Thyroid gland (tissue), 4 donors: ENCODE measurements around the gene YPEL3. TPM values are rescaled to one million over a fixed set of nuclear protein-coding genes. Genes with fewer than 3 reads are reported as not detected.

Source experiments
- DNase-seq, 2 donors: peaks; one replicate each; pipeline ENCODE4 v3.0.0-alpha.2; 2019
- H3K27ac ChIP-seq, 3 donors: fragments of 200-600 bp; sonication (generic); 1 replicate in 2 of 3; 2 replicates in 1 of 3; pipeline ENCODE4 v1.5.1; 2016 to 2019; ENCODE audit warnings: mild to moderate bottlenecking in 1 of 3, moderate library complexity in 1 of 3
- H3K27me3 ChIP-seq: fragments of 200-600 bp; sonication (generic); one replicate; pipeline ENCODE4 v1.5.1; 2019
- H3K36me3 ChIP-seq, 2 donors: fragments of 200-600 bp; sonication (generic); one replicate each; pipeline ENCODE4 v1.5.1; 2016 to 2019
- H3K4me1 ChIP-seq, 2 donors: fragments of 200-600 bp; sonication (generic); one replicate each; pipeline ENCODE4 v1.5.1; 2017 to 2019
- H3K4me3 ChIP-seq, 3 donors: fragments of 200-600 bp; sonication (generic); replicated peaks in 1 of 3; 1 replicate in 2 of 3; 2 replicates in 1 of 3; pipeline ENCODE4 v1.5.1; 2016; ENCODE audit warnings: mild to moderate bottlenecking in 1 of 3
- H3K9me3 ChIP-seq: fragments of 200-600 bp; sonication (generic); one replicate; pipeline ENCODE4 v1.5.1; 2017
- CTCF ChIP-seq, 6 experiments: fragments of 200-600 bp in 3 of 6; fragments of 450-650 bp in 3 of 6; sonication (generic) in 3 of 6; IDR thresholded peaks; one replicate each; pipeline ENCODE4 v1.5.1; 2016 to 2019; ENCODE audit warnings: antibody characterized with exemption in 6 of 6, mild to moderate bottlenecking in 2 of 6, inconsistent platforms in 1 of 6, moderate library complexity in 1 of 6
- POLR2A ChIP-seq, 2 donors: fragments of 450-650 bp; IDR thresholded peaks; one replicate each; pipeline ENCODE4 v1.6.1; 2017; ENCODE audit warnings: antibody characterized with exemption in 2 of 2, mild to moderate bottlenecking in 2 of 2, moderate library complexity in 1 of 2
- WGBS, 2 donors: methylation state at CpG; one replicate each; pipeline ENCODE4 v1.1.5; 2017; 5-methylcytosine and 5-hydroxymethylcytosine counted together
- intact Hi-C: fragments of 100-400 bp; cut with DNase I; formaldehyde crosslinking; loops from one replicate; pipeline ENCODE4 v1.15.1; 2023
- total RNA-seq, 4 donors: library from RNA; depleted of rRNA; stranded (reverse); fragments of >200 nt; gene quantifications; one replicate each; pipeline ENCODE4 v1.2.3, GENCODE V29; 2016

YPEL3 gene, protein sequence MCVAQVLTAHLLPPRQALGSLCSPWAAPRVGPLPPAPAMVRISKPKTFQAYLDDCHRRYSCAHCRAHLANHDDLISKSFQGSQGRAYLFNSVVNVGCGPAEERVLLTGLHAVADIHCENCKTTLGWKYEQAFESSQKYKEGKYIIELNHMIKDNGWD
- 100 to 1,000 TPM in 1 of 4 donors, 10 to 100 TPM in 3; 32.4 to 372 (median 68.0) TPM for total RNA-seq

- no peaks in the 10 kb centered on the region for H3K9me3 ChIP-seq
- H3K4me3 ChIP-seq, result peak within 1 kb of the TSS; percentile 8 to 78 (median 48)
- intact Hi-C loops, result loop anchor here (2.0 kb wide), 1 partner anchor 25 kb away; no protein-coding TSS in a partner anchor
- H3K27me3 ChIP-seq, result no peaks in the 10 kb centered on the region
- WGBS, 2 donors, result 32 to 71% methylated on average over 8 to 17 of the region's 77 CpGs
- peaks cover 5 to 12% of the 10 kb centered on the region in 2 donors for H3K36me3 ChIP-seq
- TF ChIP-seq CTCF (IDR thresholded peaks at IDR 0.05), result no peak
- TF ChIP-seq POLR2A (IDR thresholded peaks at IDR 0.05), result peak in 1 of 2 donors; percentile 89
- peak within 1 kb of the TSS; percentile 82 to 92 (median 88) for H3K27ac ChIP-seq
- H3K4me1 ChIP-seq, result peaks cover 34 to 39% of the 10 kb centered on the region in 2 donors
- peak; percentile 94 to 96 for DNase-seq
Observed at GRCh38 chr16:30096105-30096861, at the start of gene YPEL3. TSS of gene YPEL3 (minus strand) at chr16:30096213. CDS start at chr16:30095482, 731 bp downstream.

GRCh38 chr16:30145657-30146056 lies 49.6 kb upstream of the YPEL3 start:
- Histone ChIP-seq H3K9me3 (no peaks in the 10 kb centered on the region), H3K27ac (no peak overlapping the region), H3K4me3 (no peak overlapping the region), H3K4me1 (no peaks in the 10 kb centered on the region), H3K27me3 (no peaks in the 10 kb centered on the region), H3K36me3 (no peaks in the 10 kb centered on the region)
- TF ChIP-seq POLR2A (IDR thresholded peaks at IDR 0.05) (no peak), CTCF (IDR thresholded peaks at IDR 0.05) (no peak)
- intact Hi-C loops, result no loop called here
- DNase-seq, result no peak
- WGBS, 2 donors, result 67 to 81% methylated on average over 1 of the region's 1 CpG

DNA sequence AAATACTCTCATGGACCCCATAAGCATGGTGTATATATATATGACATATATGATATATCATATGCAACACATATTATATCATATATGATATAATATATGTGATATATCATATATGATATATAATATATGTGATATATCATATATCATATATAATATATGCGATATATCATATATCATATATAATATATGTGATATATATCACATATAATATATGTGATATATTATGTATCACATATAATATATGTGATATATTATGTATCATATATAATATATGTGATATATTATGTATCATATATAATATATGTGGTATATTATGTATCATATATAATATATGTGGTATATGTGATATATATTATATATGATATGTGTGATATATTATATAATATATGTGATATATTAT lies 48.9 kb upstream of the YPEL3 start:
- Histone ChIP-seq H3K36me3 (no peaks in the 10 kb centered on the region), H3K4me3 (no peak overlapping the region), H3K27ac (no peak overlapping the region), H3K9me3 (no peaks in the 10 kb centered on the region), H3K27me3 (no peaks in the 10 kb centered on the region), H3K4me1 (no peaks in the 10 kb centered on the region)
- intact Hi-C loops, result no loop called here
- no peak for DNase-seq
- TF ChIP-seq POLR2A (IDR thresholded peaks at IDR 0.05) (no peak), CTCF (IDR thresholded peaks at IDR 0.05) (no peak)
- 88 to 90% methylated on average over 1 of the region's 1 CpG for WGBS, 2 donors

DNA sequence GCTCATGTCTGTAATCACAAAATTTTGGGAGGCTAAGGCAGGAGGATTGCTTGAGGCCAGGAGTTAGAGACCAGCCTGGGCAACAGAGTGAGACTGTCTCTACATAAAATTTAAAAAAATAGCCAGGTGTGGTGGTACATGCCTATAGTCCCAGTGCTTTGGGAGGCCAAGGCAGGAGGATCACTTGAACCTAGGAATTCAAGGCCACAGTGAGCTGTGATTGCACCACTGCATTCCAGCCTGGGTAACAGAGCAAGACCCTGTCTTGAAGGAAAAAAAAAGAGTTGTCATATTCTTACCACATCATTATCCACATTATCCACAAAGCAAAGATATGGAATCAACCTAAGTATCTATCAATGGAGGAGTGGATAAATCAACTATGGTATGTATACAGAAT lies 48.0 kb upstream of the YPEL3 start:
- no peak overlapping the region for H3K27ac ChIP-seq
- no peak overlapping the region for H3K4me3 ChIP-seq
- DNase-seq, result no peak
- intact Hi-C loops, result no loop called here
- H3K4me1 ChIP-seq, result no peaks in the 10 kb centered on the region
- no peaks in the 10 kb centered on the region for H3K27me3 ChIP-seq
- TF ChIP-seq CTCF (IDR thresholded peaks at IDR 0.05), result no peak
- no peak for TF ChIP-seq POLR2A (IDR thresholded peaks at IDR 0.05)
- H3K9me3 ChIP-seq, result no peaks in the 10 kb centered on the region
- H3K36me3 ChIP-seq, result no peaks in the 10 kb centered on the region

- Histone ChIP-seq H3K4me3 (no peak overlapping the region), H3K36me3 (no peaks in the 10 kb centered on the region), H3K9me3 (no peaks in the 10 kb centered on the region), H3K4me1 (no peaks in the 10 kb centered on the region), H3K27ac (no peak overlapping the region), H3K27me3 (no peaks in the 10 kb centered on the region)
- intact Hi-C loops, result no loop called here
- TF ChIP-seq CTCF (IDR thresholded peaks at IDR 0.05), result no peak
- no peak for TF ChIP-seq POLR2A (IDR thresholded peaks at IDR 0.05)
- no peak for DNase-seq
- WGBS, 2 donors, result 76 to 77% methylated on average over 2 of the region's 2 CpGs
Observed at GRCh38 chr16:30143347-30143702, 47.3 kb upstream of the YPEL3 start.
